Muscle of arm (tissue), 12 donors: ENCODE data around the gene ZNF587B. TPM values are rescaled to one million over a fixed set of nuclear protein-coding genes. Genes with fewer than 3 reads are reported as not detected.
"Not testable (repeated sequence)": the region's sequence is repeated elsewhere in the genome, so short reads cannot be mapped to it uniquely, and the experiment has no call there.

ENCODE experiments used
- DNase-seq: peaks from one replicate; pipeline ENCODE4 v3.0.0-alpha.2; 2013
- polyA plus RNA-seq, 12 donors: library from polyadenylated mRNA; unstranded; fragments of 120-200 nt; gene quantifications; one replicate each; pipeline ENCODE4 v1.2.1, GENCODE V29; 2013; ENCODE audit not compliant: insufficient read length in 12 of 12

Gene ZNF587B
- polyA plus RNA-seq, 12 donors: 3.5 to 11.1 (median 6.0) TPM; not detected in 2

- DNase-seq: no peak
These were observed 12.1 kb upstream of the ZNF587B start for GRCh38 chr19:57817976-57818375.

GRCh38 chr19:57818378-57818777, 11.7 kb upstream of the ZNF587B start:
- DNase-seq: no peak

- peak; percentile 92 for DNase-seq
These were observed 10.5 kb upstream of the ZNF587B start for GRCh38 chr19:57819475-57820148.

GRCh38 chr19:57820599-57820998, 9.5 kb upstream of the ZNF587B start:
- DNase-seq: no peak

GRCh38 chr19:57821095-57821494, 9.0 kb upstream of the ZNF587B start:
- not testable (repeated sequence) for DNase-seq

GRCh38 chr19:57821501-57821900, 8.6 kb upstream of the ZNF587B start:
- not testable (repeated sequence) for DNase-seq

GRCh38 chr19:57823155-57823554, 6.9 kb upstream of the ZNF587B start:
- DNase-seq: not testable (repeated sequence)

GRCh38 chr19:57823608-57824007, 6.5 kb upstream of the ZNF587B start:
- DNase-seq: not testable (repeated sequence)

GRCh38 chr19:57825511-57825910, 4.6 kb upstream of the ZNF587B start:
- DNase-seq: no peak

GRCh38 chr19:57829316-57829715, 783 bp upstream of the ZNF587B start:
- no peak for DNase-seq

GRCh38 chr19:57836991-57837390, 6.9 kb downstream of the ZNF587B start:
- not testable (repeated sequence) for DNase-seq

- not testable (repeated sequence) for DNase-seq
These were observed 8.6 kb downstream of the ZNF587B start for GRCh38 chr19:57838622-57839191.

- DNase-seq: no peak
These were observed 11.1 kb downstream of the ZNF587B start for GRCh38 chr19:57841122-57841763.

- not testable (repeated sequence) for DNase-seq
These were observed 17.1 kb downstream of the ZNF587B start for GRCh38 chr19:57847164-57847563.

- not testable (repeated sequence) for DNase-seq
These were observed 19.1 kb downstream of the ZNF587B start for GRCh38 chr19:57849162-57849665.

- DNase-seq: peak; percentile 78
These were observed 19.8 kb downstream of the ZNF587B start, which contains the start of gene ZNF587 for GRCh38 chr19:57849666-57850473. Gene ZNF587, plus strand, starts transcription at chr19:57849859. Its CDS starts 180 bp downstream, at chr19:57850039.

GRCh38 chr19:57850553-57851017, 20.5 kb downstream of the ZNF587B start:
- DNase-seq: no peak

GRCh38 chr19:57851812-57852603, 21.9 kb downstream of the ZNF587B start:
- not testable (repeated sequence) for DNase-seq

GRCh38 chr19:57854117-57854516, 24.0 kb downstream of the ZNF587B start:
- DNase-seq: not testable (repeated sequence)

GRCh38 chr19:57862351-57862750, 32.3 kb downstream of the ZNF587B start:
- DNase-seq: not testable (repeated sequence)
